Adipocyte (in vitro differentiated cells): ENCODE data around the gene LYZL4.

Experiments used
- DNase-seq: peaks from one replicate; pipeline ENCODE4 v3.0.0-alpha.2; 2015; ENCODE audit warnings: low read depth
- H3K27me3 ChIP-seq: replicated peaks from 2 replicates; pipeline ENCODE4 v1.7.0; 2013; ENCODE audit warnings: mild to moderate bottlenecking, low read length, moderate library complexity; ENCODE audit not compliant: control insufficient read depth, insufficient read depth
- H3K36me3 ChIP-seq: 2 replicates; pipeline ENCODE4 v1.7.0; 2013; ENCODE audit warnings: low read length, mild to moderate bottlenecking, moderate library complexity; ENCODE audit not compliant: control insufficient read depth, insufficient read depth, severe bottlenecking
- H3K4me1 ChIP-seq: 2 replicates; pipeline ENCODE4 v1.7.0; 2013; ENCODE audit warnings: mild to moderate bottlenecking, low read length, moderate library complexity; ENCODE audit not compliant: control insufficient read depth, insufficient read depth
- H3K4me3 ChIP-seq: 2 replicates; pipeline ENCODE4 v1.7.0; 2013; ENCODE audit warnings: mild to moderate bottlenecking, low read length, moderate library complexity
- H3K9ac ChIP-seq: 2 replicates; pipeline ENCODE4 v1.7.0; 2013; ENCODE audit warnings: mild to moderate bottlenecking, low read length, moderate library complexity
- H3K9me3 ChIP-seq: 2 replicates; pipeline ENCODE4 v1.7.0; 2013; ENCODE audit warnings: mild to moderate bottlenecking, low read length, moderate library complexity; ENCODE audit not compliant: control insufficient read depth

The LYZL4 gene

DNA sequence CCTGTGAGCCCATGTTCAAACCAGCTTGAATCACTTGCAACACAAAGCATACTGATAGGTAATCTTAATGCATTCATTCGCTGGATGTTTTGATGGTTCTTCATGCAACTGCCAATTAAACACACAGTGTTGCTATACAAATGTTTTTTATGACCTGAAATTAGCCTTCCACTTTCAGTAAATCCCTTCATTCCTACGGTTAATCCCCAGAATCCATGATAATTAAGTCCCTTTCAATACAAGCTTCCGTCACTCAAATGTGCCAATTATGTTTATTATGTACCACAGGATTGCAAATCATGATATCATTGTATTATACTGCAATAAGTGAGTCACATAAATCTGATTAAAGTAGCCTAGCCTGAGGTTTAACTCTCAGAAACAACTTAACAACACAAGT lies 14.5 kb upstream of the LYZL4 start:
- Histone ChIP-seq H3K27me3 (peaks cover 26% of the 10 kb centered on the region), H3K9ac (no peak overlapping the region), H3K9me3 (no peaks in the 10 kb centered on the region), H3K4me1 (no peaks in the 10 kb centered on the region), H3K36me3 (no peaks in the 10 kb centered on the region), H3K4me3 (no peak overlapping the region)
- no peak for DNase-seq

DNA sequence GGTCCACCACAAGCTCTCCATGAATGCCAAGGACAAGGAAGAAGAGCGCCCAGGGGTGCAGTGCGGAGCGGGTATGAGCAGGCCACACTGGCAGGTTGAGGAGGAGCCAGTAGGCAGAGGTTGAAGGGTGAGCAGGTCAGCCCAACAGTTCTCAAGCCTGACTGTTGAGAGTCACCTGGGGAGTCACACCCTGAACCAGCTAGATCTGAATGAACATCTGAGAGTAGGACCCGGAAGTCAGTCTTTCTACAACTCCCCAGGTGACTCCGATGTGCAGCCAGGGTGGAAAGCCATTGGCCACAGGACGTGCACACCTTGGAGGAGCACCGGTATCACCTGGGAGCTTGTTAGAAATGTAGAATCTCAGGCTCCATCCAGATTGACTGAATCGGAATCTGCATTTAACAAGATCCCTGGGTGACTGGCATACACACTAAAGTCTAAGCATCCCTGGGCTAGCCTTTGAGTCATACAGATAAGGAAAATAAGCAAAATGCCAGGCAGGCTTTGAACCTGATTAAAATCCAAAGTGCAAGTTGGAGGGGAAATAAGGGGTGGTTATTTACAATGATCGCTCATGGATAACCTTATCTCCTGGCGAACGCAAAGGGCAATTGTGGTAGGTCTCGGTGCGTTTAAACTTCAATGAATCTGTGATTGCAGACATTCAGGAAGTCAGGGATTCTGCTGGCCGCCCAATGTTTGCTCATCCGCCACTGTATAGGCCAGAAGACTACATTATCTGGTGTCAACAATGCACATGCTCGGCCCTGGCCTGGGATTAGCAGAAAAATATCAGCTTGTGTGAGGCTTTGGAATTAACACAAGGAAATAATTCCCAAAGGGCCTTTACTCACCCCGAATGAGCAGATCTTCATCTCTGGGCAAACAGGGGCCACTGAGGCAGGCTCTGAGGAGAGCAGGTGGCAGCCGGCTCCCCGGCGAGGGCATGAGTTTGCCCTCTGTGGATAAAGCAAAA lies 11.7 kb upstream of the LYZL4 start:
- H3K9ac ChIP-seq, result no peak overlapping the region
- no peaks in the 10 kb centered on the region for H3K9me3 ChIP-seq
- no peak overlapping the region for H3K4me3 ChIP-seq
- H3K27me3 ChIP-seq, result peaks cover 28% of the 10 kb centered on the region
- H3K36me3 ChIP-seq, result no peaks in the 10 kb centered on the region
- no peak for DNase-seq
- H3K4me1 ChIP-seq, result no peaks in the 10 kb centered on the region

DNA sequence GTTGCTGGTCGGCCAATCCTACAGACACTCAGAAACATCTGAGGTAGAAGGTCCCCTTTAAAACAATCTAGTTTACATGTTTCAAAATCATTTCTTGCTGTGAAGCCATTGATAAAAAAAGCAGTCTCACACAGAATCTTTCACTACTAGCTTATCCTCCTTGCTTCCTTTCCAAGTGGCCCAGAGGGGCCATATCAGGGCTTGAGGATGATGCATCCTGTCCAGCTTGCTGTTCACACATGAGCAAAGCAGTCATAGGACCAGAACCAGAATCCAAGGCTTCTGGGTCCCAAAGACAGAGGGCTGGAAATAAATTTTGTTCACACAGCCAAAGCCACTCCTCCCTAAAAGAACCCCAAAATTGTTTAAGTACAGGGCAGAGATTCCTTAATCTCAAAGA lies 9.2 kb upstream of the LYZL4 start:
- H3K4me3 ChIP-seq, result no peak overlapping the region
- H3K36me3 ChIP-seq, result no peaks in the 10 kb centered on the region
- no peaks in the 10 kb centered on the region for H3K4me1 ChIP-seq
- peaks cover 46% of the 10 kb centered on the region for H3K27me3 ChIP-seq
- H3K9ac ChIP-seq, result no peak overlapping the region
- no peak for DNase-seq
- no peaks in the 10 kb centered on the region for H3K9me3 ChIP-seq

DNA sequence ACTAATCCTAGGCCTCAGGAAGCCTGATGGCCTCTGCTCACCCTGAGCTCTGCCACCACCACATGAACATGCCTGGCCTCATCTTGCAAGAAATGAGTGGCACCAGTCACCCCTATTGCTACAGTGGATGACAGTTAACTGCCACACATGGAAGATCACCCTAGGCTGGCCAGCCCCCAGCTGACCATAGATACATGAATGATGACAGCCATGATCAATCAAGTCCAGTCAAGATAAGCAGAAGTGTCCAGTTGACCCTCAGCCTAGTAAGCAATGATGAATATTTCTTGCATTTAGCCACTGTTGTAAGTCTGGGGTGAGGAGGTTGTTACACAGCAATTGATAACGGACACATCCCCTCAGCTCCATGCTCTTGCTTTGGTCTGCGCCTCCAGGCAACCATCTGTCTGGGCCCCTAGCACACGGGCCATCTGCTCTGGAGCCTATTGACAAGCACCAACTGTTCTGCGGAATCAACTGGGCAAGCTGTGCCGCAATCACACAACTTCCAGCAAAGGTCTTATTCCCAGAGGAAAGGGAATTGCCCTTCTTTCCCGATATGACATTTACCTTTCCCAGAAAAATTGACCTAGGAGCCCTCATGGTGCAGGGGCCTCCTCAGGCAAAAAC lies 2.2 kb upstream of the LYZL4 start:
- peaks cover 50% of the 10 kb centered on the region for H3K27me3 ChIP-seq
- H3K4me3 ChIP-seq, result no peak overlapping the region
- no peaks in the 10 kb centered on the region for H3K4me1 ChIP-seq
- no peak overlapping the region for H3K9ac ChIP-seq
- DNase-seq, result no peak
- H3K9me3 ChIP-seq, result no peaks in the 10 kb centered on the region
- no peaks in the 10 kb centered on the region for H3K36me3 ChIP-seq

DNA sequence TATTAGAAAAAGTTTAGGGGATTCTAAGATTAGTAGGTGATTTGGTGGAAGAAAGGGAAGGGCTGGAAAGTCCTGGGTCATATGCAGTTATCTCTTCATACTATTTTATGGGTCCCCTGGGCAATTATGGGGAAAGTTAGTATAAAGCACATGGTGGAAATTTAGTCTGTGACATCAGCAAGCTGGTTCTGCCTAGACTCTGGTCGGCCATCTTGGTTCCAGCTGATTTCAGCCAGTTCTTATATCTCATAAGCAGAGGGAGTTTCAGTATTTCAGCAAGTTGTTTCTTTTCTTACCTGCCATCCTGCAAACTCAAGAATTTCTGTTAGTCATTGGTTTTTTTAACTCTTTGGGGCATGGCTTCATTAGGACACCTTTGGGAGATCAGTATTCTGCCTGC lies 1.0 kb upstream of the LYZL4 start:
- Histone ChIP-seq H3K9me3 (no peaks in the 10 kb centered on the region), H3K27me3 (peaks cover 39% of the 10 kb centered on the region), H3K4me3 (no peak overlapping the region), H3K9ac (no peak overlapping the region), H3K4me1 (no peaks in the 10 kb centered on the region), H3K36me3 (no peaks in the 10 kb centered on the region)
- no peak for DNase-seq

DNA sequence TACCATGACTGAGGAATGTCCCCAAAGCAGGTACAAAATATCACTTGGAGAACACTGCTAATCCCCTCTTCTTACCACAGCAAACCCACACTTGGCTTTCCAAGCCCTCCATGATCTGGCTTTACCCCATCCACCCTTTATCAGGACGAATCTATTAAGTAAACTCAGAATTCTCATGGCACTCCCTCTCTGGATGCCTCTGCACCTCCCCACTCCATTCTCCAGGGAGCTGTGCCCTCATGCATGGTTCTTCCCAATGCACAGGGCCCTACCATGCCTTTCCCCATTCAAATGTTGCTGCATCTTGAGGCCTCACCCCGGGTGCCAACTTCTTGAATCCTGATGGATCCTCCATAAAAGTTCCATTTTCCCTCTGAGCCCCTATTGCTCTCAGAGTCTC lies 2.3 kb downstream of the LYZL4 start:
- no peaks in the 10 kb centered on the region for H3K4me1 ChIP-seq
- H3K36me3 ChIP-seq, result no peaks in the 10 kb centered on the region
- H3K9ac ChIP-seq, result no peak overlapping the region
- no peak for DNase-seq
- H3K9me3 ChIP-seq, result no peaks in the 10 kb centered on the region
- no peak overlapping the region for H3K4me3 ChIP-seq
- peaks cover 20% of the 10 kb centered on the region for H3K27me3 ChIP-seq

DNA sequence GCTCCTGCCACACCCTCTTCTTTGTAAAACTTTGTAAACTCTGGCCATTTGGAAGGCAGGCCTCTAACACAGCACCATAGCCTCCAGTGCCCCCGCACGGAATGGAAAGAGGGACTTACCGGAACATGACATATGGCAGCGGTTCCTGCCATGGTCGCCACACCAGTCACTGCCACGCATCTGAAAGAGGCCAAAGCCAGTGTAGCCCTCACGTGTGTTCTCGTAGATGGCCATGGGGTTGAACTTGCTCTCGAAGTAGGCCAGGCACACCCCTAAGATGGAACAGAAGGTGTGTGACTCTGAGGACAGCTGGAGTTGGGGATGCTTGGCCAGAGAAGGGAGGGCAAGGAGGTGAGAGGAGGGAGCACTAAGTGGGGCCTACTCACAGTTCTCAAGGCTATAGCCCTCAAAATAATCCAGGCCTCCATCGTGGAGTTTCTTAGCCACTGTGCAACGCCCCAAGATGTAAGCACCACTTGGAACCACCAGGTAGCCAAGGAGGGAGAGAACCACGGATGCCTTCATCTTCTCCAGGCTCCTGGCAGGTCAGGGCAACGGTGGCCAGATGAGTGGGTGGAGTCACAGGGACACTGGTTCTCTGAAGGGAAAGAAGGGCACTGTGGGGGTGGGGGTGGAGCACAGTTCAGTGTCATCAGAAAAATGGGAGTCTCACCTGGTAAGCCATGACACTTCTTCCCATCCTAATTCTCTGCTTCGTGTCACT lies 3.5 kb downstream of the LYZL4 start:
- DNase-seq, result no peak

DNA sequence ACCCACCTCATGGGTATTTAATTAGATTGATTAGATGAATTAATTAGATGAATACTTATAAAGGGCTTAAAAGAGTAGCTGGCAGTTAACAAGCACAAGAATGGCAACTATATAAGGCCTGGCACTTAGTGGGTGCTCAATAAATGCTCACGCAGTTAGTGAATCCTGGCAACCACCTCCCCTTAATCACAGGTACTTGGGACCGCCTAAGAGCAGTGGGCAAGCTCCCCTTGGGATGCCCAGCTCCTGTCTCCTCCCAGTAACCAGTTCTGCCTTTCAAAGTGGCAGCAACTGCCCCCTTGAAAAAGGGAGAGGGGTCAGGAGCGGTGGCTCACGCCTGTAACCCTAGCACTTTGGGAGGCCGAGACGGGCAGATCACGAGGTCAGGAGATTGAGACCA lies 4.6 kb downstream of the LYZL4 start:
- no peak overlapping the region for H3K9ac ChIP-seq
- DNase-seq, result no peak
- H3K4me1 ChIP-seq, result no peaks in the 10 kb centered on the region
- no peaks in the 10 kb centered on the region for H3K9me3 ChIP-seq
- H3K36me3 ChIP-seq, result no peaks in the 10 kb centered on the region
- no peak overlapping the region for H3K4me3 ChIP-seq
- H3K27me3 ChIP-seq, result peaks cover 16% of the 10 kb centered on the region

More for the DNA sequence above, 3.5 kb downstream of the LYZL4 start:
- H3K4me1 ChIP-seq, result no peaks in the 10 kb centered on the region
- H3K4me3 ChIP-seq, result no peak overlapping the region
- H3K9ac ChIP-seq, result no peak overlapping the region
- H3K36me3 ChIP-seq, result no peaks in the 10 kb centered on the region
- peaks cover 16% of the 10 kb centered on the region for H3K27me3 ChIP-seq
- H3K9me3 ChIP-seq, result no peaks in the 10 kb centered on the region

DNA sequence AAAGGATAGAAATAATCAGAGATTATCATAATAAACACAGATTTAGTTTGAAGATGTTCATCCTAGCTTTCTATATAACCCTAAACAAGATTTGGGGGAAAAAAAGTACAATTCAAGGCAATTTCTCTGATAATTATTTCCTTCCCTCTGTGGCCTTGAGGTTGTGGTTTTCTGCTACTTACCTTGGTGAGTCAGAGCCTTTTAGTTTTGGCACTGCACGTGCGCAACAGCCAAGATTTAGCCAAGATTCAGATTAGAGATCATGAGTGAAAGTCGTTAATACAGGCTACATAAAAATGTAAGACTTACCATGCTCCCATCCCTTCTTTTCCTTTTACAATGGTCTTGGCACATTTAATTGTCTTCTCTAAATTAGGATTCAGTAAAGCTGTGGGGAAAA lies 6.7 kb downstream of the LYZL4 start:
- H3K27me3 ChIP-seq, result peaks cover 9% of the 10 kb centered on the region
- DNase-seq, result no peak
- H3K9ac ChIP-seq, result no peak overlapping the region
- no peak overlapping the region for H3K4me3 ChIP-seq
- H3K36me3 ChIP-seq, result no peaks in the 10 kb centered on the region
- H3K9me3 ChIP-seq, result no peaks in the 10 kb centered on the region
- H3K4me1 ChIP-seq, result no peaks in the 10 kb centered on the region

DNA sequence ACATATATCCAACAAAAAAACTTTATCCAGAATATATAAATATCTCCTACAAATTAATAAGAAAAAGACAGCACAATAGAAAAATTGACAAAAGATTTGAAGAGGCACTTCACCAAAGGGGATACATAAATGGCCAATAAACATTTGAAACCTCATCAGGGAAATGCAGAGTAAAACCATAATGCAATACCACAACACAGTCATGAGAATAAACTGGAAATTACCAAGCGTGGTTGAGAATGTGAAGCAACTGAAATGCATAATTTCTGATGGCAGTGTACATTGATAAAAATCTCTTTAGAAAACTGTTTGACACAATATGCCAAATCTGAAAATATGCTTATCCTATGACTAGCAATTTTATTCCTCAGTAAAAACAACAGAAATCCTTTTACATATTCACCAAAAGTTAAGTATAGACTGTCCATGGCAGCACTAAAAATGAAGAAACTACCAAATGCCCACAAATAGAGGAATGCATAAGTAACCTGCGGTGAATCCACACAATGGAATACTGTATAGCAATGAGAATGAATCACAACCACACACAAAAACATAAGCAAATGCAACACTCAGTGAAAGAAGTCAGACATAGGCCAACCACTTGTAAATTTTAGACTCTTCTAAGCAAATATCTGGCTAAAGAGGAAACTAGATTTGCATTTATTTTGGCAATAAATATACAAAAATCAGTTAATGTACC lies 7.9 kb downstream of the LYZL4 start:
- H3K27me3 ChIP-seq, result peaks cover 7% of the 10 kb centered on the region
- H3K4me1 ChIP-seq, result no peaks in the 10 kb centered on the region
- no peaks in the 10 kb centered on the region for H3K9me3 ChIP-seq
- DNase-seq, result no peak
- no peaks in the 10 kb centered on the region for H3K36me3 ChIP-seq
- no peak overlapping the region for H3K9ac ChIP-seq
- H3K4me3 ChIP-seq, result no peak overlapping the region

DNA sequence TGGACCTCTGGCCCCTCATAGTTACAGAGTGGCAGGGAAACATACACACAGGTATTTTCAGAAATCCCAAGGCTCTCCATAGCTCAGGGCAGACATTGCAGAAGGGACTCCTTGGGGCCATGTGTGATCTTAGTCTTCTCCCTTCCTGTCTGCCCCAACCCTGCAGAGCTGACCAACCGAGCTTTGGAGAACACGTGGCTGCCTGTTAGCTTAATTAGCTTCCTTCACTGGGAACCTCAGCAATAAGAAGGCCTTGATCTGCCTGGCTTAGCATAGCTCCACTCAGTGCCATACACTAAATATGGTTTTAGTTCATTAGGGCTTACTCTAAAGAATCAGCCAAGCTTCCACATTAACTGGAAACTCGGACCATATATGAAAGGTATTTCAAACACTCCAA lies 12.3 kb downstream of the LYZL4 start:
- no peak for DNase-seq
- H3K36me3 ChIP-seq, result no peaks in the 10 kb centered on the region
- H3K9me3 ChIP-seq, result no peaks in the 10 kb centered on the region
- no peak overlapping the region for H3K4me3 ChIP-seq
- no peak overlapping the region for H3K9ac ChIP-seq
- H3K27me3 ChIP-seq, result peaks cover 26% of the 10 kb centered on the region
- H3K4me1 ChIP-seq, result no peaks in the 10 kb centered on the region
